Smooth muscle cell (in vitro differentiated cells): ENCODE measurements around the gene PPIP5K1. TPM values are rescaled to one million over a fixed set of nuclear protein-coding genes. Genes with fewer than 3 reads are reported as not detected.
"Not testable (repeated sequence)": the region's sequence is repeated elsewhere in the genome, so short reads cannot be mapped to it uniquely, and the experiment has no call there.

Source experiments
- DNase-seq: peaks from one replicate; lab custom pipeline; 2025; ENCODE audit not compliant: unreplicated experiment; lab: John Stamatoyannopoulos, UW
- H2AFZ ChIP-seq: fragments of 200-600 bp; sonication (generic); 2 replicates; pipeline ENCODE4 v1.6.0; 2016; ENCODE audit warnings: antibody characterized with exemption, low read depth, mild to moderate bottlenecking
- H3F3A ChIP-seq: fragments of 200-600 bp; sonication (generic); 2 replicates; pipeline ENCODE4 v1.6.0; 2017; ENCODE audit warnings: antibody characterized with exemption, low read depth
- H3K27ac ChIP-seq: fragments of 200-600 bp; sonication (generic); 2 replicates; pipeline ENCODE4 v1.5.1; 2016; ENCODE audit warnings: low read depth, mild to moderate bottlenecking
- H3K27me3 ChIP-seq: fragments of 200-600 bp; sonication (generic); 2 replicates; pipeline ENCODE4 v1.6.1; 2016; ENCODE audit warnings: low read depth, mild to moderate bottlenecking
- H3K36me3 ChIP-seq: fragments of 200-600 bp; sonication (generic); 2 replicates; pipeline ENCODE4 v1.5.1; 2016; ENCODE audit warnings: low read depth
- H3K4me1 ChIP-seq: fragments of 200-600 bp; sonication (generic); 2 replicates; pipeline ENCODE4 v1.5.1; 2016; ENCODE audit warnings: low read depth
- H3K4me2 ChIP-seq: fragments of 200-600 bp; sonication (generic); 2 replicates; pipeline ENCODE4 v1.6.0; 2016; ENCODE audit warnings: mild to moderate bottlenecking
- H3K4me3 ChIP-seq: fragments of 200-600 bp; sonication (generic); 2 replicates; pipeline ENCODE4 v1.5.1; 2016; ENCODE audit warnings: mild to moderate bottlenecking
- H3K79me2 ChIP-seq: fragments of 200-600 bp; sonication (generic); 2 replicates; pipeline ENCODE4 v1.6.0; 2016; ENCODE audit warnings: low read depth, mild to moderate bottlenecking
- H3K9ac ChIP-seq: fragments of 200-600 bp; sonication (generic); 2 replicates; pipeline ENCODE4 v1.6.0; 2016; ENCODE audit warnings: low read depth
- H3K9me3 ChIP-seq: fragments of 200-600 bp; sonication (generic); replicated peaks from 2 replicates; pipeline ENCODE4 v1.5.1; 2016; ENCODE audit warnings: low read depth
- H4K20me1 ChIP-seq: fragments of 200-600 bp; sonication (generic); 2 replicates; pipeline ENCODE4 v1.6.0; 2016; ENCODE audit warnings: low read depth
- WGBS: methylation state at CpG from one replicate; pipeline ENCODE4 v1.1.7; 2016; ENCODE audit warnings: low lambda C conversion rate; 5-methylcytosine and 5-hydroxymethylcytosine counted together
- polyA plus RNA-seq: library from polyadenylated mRNA; unstranded; fragments of >200 nt; fragmentation: Nextera tagmentation; extraction: Ambion mirVana; gene quantifications from 2 replicates; pipeline ENCODE4 v1.2.1, GENCODE V29; 2016
- total RNA-seq: library from RNA; depleted of rRNA; stranded (reverse); fragments of >200 nt; gene quantifications from 2 replicates; pipeline ENCODE4 v1.2.3, GENCODE V29; 2014
- TF ChIP-seq, protein P1 (sequence below): fragments of 200-600 bp; sonication (generic); IDR thresholded peaks from 2 replicates; pipeline ENCODE4 v1.5.1; 2017; ENCODE audit warnings: borderline replicate concordance, mild to moderate bottlenecking, antibody characterized with exemption; ENCODE audit not compliant: insufficient read depth, poor library complexity, severe bottlenecking

Gene PPIP5K1
- total and polyA plus RNA-seq, 2 experiments from 2014 or later = 4.8 to 14.5 TPM

DNA sequence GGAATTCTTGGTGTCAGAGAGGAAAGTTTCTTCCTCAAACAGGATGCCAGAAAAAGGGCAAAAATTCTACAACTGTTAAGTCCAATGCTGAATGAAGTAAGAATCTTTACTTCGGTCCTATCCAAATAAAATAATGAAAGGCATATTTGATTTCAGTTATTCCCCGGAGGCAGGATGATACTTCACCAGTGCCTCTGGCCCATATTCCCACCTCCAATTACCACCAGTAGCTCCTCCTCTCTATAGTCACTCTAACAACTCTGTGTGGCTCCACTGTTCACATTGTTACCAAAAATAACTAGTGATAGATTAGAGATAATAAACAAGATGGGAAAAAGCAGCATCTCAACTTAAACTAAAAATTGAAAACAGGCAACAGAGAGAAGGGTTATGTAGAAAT lies 51.9 kb downstream of the PPIP5K1 start:
- Histone ChIP-seq H3K27ac (no peak overlapping the region), H3K36me3 (no peaks in the 10 kb centered on the region), H3K27me3 (no peaks in the 10 kb centered on the region), H3K79me2 (no peaks in the 10 kb centered on the region), H3K4me3 (no peak overlapping the region), H3F3A (no peaks in the 10 kb centered on the region), H4K20me1 (no peaks in the 10 kb centered on the region), H3K9me3 (no peaks in the 10 kb centered on the region), H3K4me1 (no peaks in the 10 kb centered on the region), H2AFZ (no peak overlapping the region), H3K9ac (no peak overlapping the region), H3K4me2 (no peak overlapping the region)
- TF ChIP-seq, protein P1, sequence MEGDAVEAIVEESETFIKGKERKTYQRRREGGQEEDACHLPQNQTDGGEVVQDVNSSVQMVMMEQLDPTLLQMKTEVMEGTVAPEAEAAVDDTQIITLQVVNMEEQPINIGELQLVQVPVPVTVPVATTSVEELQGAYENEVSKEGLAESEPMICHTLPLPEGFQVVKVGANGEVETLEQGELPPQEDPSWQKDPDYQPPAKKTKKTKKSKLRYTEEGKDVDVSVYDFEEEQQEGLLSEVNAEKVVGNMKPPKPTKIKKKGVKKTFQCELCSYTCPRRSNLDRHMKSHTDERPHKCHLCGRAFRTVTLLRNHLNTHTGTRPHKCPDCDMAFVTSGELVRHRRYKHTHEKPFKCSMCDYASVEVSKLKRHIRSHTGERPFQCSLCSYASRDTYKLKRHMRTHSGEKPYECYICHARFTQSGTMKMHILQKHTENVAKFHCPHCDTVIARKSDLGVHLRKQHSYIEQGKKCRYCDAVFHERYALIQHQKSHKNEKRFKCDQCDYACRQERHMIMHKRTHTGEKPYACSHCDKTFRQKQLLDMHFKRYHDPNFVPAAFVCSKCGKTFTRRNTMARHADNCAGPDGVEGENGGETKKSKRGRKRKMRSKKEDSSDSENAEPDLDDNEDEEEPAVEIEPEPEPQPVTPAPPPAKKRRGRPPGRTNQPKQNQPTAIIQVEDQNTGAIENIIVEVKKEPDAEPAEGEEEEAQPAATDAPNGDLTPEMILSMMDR = no peak
- WGBS = 94% methylated on average over 2 of the region's 2 CpGs
- no peak for DNase-seq

DNA sequence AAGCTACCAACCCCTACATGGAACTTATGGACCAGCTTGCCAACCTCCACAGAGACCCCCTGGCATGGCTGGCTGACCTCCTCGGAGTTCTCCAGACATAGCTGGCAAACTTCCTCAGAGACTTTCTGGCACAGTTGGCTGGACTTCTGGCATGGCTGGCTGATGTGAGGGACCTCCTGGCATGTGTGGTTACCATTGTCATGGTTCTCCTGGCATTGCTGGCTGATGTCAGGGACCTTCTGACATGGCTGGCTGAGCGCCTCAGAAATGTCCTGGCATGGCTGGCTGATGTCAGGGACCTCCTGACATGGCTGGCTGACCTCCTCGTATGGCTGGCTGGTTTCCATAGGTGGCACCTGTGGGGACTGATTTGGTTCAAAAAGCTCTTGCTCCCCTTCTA lies 55.1 kb downstream of the PPIP5K1 start:
- 92% methylated on average over 3 of the region's 3 CpGs for WGBS
- H3K36me3 ChIP-seq = no peaks in the 10 kb centered on the region
- no peak overlapping the region for H2AFZ ChIP-seq
- H3K27ac ChIP-seq = no peak overlapping the region
- no peak overlapping the region for H3K4me3 ChIP-seq
- no peaks in the 10 kb centered on the region for H3K9me3 ChIP-seq
- H3K4me1 ChIP-seq = peaks cover 8% of the 10 kb centered on the region
- no peak overlapping the region for H3K9ac ChIP-seq
- DNase-seq = no peak
- no peaks in the 10 kb centered on the region for H3K79me2 ChIP-seq
- H3K4me2 ChIP-seq = no peak overlapping the region
- H3K27me3 ChIP-seq = no peaks in the 10 kb centered on the region
- no peaks in the 10 kb centered on the region for H4K20me1 ChIP-seq
- TF ChIP-seq, protein P1 = no peak
- H3F3A ChIP-seq = no peaks in the 10 kb centered on the region

DNA sequence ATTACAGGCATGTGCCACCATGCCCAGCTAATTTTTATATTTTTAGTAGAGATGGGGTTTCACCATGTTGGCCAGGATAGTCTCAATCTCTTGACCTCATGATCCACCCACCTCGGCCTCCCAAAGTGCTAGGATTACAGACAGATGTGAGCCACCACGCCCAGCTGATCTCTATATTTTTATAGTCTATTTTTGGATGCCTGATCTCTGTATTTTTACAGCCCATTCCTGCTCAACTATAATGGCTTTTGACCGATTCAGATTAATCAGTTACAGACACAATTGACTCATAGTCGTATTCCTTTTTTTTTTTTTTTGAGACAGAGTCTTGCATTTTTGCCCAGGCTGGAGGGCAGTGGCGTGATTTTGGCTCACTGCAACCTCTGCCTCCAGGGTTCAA lies 57.2 kb downstream of the PPIP5K1 start:
- not testable (repeated sequence) for H3K4me2 ChIP-seq, H2AFZ ChIP-seq, DNase-seq, H3K4me3 ChIP-seq, H3F3A ChIP-seq, H3K36me3 ChIP-seq, H3K4me1 ChIP-seq, H3K27me3 ChIP-seq, H3K79me2 ChIP-seq, H4K20me1 ChIP-seq, H3K9me3 ChIP-seq, H3K27ac ChIP-seq, H3K9ac ChIP-seq
- WGBS = 89% methylated on average over 5 of the region's 5 CpGs

DNA sequence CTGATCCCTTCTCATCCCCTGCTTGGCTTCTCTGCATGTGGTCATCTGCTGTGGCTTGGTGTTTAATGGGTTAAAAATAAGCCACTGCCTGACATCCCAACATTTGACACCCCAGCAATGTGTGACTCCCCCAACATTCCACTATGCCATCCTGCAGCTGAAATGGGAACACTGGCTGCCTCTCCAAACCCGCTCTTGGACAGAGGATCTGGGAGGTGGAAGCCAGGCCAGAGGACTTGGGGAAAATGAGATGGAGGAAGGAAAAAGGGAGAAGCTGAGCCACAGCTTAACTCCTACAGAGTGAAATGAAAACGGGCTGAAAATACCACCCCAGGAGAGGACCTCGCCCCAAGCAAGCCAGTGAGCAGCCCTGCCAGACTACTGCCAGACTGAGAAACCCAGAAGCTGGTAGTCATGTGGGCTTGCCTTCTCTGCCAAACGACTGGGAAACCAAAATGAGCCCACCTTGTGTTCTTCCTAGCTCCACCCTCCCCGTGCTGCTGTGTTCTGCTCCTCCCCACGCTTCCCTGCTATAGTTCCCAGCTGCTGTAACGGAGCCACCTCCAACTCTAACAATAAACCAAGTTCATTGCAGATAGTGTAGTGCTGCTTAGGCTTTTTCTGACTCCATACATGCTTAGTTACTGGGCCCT lies 58.9 kb downstream of the PPIP5K1 start:
- 51% methylated on average over 7 of the region's 7 CpGs for WGBS
- H3F3A ChIP-seq = no peaks in the 10 kb centered on the region
- H3K9ac ChIP-seq = no peak overlapping the region
- H2AFZ ChIP-seq = no peak overlapping the region
- TF ChIP-seq, protein P1 = no peak
- H3K4me2 ChIP-seq = no peak overlapping the region
- DNase-seq = no peak
- H3K4me1 ChIP-seq = peaks cover 8% of the 10 kb centered on the region
- no peaks in the 10 kb centered on the region for H3K36me3 ChIP-seq
- no peaks in the 10 kb centered on the region for H3K27me3 ChIP-seq
- H3K79me2 ChIP-seq = no peaks in the 10 kb centered on the region
- no peak overlapping the region for H3K27ac ChIP-seq
- H3K9me3 ChIP-seq = no peaks in the 10 kb centered on the region
- H4K20me1 ChIP-seq = peaks cover 7% of the 10 kb centered on the region
- H3K4me3 ChIP-seq = no peak overlapping the region
